A172 (cell line): ENCODE results near the gene ITPR1. TPM values are rescaled to one million over a fixed set of nuclear protein-coding genes. Genes with fewer than 3 reads are reported as not detected.

Experiments used
- DNase-seq: peaks from one replicate; pipeline ENCODE4 v3.0.0-alpha.2; 2015; ENCODE audit warnings: low spot score
- total RNA-seq: library from RNA; depleted of rRNA; stranded (reverse); fragments of >200 nt; shearing (Covaris generic); gene quantifications from 2 replicates; pipeline ENCODE4 v1.2.3, GENCODE V29; 2014

The ITPR1 gene
- total RNA-seq, 1 experiment from 2014 or later = 7.6 TPM

DNA sequence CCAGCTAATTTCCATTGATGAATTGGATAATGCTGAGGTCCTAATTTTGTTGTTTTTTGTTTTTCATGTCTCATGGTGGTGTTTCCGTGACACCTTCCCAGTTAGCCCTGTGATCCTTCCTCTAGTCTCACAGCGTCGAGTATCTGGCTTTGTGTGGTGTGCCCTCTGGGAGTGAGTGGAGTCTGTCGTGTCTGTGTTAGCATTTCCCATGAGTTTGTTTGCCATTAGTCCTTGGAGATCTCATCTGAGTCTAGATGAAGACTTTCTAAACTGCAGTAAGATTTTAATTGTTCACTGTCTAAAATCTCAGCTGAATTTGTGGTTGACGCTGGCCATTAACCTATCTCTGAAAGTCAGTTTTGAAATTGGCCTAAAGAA, 224.2 kb downstream of the ITPR1 start:
- DNase-seq = no peak

DNA sequence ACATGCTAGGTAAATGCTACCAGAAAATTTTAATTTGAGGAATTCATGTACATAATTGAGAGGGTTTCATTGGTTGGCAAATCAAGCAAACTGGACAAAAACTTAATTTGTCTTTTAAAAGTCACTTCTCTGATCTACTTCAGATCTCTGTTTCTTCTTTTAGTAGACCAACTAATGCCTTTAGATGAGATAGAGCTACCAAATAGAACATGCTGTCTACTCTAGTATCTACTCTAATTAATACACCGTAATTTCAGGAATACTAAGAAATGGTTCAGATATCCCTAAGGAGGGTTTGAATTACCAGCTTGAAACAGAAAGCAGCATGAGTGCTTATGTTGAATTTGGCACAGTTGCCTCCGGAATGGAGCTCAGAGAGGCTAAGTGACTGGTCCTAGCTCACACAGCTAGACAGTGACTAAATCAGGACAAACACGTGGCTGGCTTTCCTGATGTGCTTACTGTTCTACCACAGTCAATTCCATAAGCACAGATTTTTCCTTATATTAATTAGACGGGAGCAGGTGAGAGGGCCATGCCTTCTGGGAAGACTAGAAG, 225.1 kb downstream of the ITPR1 start:
- DNase-seq = no peak

DNA sequence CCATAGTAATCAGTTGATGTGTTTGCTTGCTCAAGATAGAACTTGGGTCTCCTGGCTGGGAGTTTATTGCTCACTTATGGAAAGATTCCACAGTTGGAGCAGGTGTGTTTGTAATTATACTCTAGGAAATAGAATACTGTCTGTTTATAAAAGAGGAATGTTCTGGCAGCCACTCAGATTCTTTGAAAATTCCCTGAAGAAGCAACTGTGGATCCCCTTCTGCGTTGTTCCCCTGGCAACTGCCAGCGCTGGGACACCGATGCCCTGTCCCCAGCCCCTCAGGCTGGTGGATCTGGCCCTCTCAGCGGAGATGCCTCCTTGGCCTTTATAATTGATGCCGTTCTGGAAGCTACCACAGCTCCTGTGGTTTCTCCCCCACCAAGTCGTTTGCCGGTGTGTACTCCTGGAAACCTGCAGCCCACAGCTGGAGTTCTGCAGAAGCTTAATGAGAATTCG, 225.9 kb downstream of the ITPR1 start:
- peak; percentile 32 for DNase-seq

DNA sequence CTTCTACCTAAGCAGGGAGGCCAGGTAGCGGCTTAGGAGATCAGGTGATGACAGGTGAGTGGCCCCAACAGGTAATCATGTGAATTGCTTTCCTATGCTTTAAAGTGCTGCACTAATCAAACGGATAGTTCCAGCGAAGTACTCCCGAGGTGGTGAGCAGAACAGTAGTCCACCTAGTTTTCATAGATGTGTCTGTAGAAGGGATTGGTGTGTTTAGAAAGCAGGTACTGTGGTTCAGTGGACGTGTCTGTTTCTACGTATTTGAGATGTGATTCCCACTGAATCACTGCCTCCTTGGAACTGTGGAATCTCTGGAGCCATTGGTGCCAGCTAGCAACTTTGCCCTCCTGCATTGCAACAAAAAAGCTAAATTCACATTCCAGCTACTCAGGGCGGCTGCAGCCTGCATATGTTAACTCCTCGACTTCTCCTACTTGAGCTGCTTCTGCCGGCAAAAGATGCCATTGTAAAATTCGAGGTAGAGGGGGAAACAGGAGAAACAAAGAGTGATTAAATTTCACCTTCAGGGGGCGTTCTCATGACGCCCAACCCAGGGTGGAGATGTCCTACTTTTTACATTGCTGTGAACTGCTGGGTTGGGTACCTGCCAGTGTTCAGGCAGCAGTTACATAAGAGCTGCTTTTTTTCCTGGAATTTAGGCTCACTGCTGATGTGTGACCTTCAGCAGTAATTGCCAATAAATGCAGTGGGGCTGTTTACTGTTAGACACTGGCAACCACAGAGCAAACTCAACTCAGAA, 227.3 kb downstream of the ITPR1 start:
- DNase-seq = peak; percentile 89

DNA sequence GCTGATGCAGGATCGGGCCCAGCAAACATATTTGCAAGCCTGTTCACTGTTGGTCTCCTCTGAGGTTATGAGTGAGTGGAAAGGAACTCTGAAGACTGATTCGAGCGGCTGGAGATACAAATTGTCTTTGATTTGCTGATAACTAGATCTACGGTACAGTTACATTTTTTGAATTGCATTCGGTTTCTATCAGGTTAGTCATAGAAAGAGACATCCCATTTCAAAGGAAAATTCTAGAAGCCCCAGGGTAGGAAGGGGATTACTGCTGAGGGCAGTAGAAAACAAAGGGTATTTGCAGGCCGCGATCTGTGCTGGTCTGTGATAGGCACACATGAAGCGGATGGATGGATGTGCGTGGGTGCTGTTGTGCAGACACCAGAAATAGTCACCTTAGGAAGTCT, 228.4 kb downstream of the ITPR1 start:
- peak; percentile 81 for DNase-seq

DNA sequence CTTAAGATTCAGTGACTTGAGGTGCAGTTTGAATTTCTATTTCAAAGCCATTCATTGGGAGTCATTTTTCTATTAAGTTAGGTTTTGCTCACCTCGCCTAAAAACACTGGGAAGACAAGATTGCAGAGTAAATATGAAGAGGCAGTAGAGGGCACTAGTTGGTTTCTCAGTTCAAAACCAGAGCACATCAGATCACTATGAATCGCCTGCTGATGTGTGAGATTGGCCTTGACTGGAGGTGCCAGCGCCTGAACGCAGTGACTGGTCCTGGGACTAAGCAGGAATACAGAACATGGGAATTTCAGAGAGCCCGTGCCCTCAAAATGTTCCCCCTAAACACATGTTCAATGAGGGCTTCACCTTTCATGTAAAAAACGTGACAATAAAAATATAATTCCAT, 229.0 kb downstream of the ITPR1 start:
- peak; percentile 91 for DNase-seq

DNA sequence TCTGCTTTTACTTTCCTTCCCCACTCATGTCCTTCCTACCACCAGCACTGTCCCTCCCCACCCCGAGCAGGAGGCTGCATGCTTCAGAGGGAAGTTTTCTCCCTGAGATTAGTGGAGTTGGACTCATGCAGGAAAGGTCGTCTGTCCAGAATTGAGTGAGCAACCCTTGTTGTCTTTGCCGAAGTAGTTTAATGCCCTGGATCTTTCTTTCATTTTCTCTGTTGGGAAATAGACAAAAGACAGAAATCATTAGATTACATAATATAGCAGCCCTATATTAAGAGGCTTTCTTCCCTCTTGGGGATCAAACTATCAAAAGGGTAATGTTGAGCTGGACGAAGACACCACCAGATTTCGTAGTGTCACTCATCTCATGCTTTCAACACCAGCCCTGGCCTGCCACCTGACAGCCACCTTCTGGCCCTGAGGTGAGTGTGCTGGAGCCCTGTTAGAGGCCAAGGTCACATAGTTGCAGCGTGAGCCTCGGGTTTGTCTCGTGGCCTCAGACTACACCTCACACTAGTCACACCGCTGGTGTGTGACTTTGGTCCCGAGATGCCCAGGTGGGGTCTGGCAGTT, 231.0 kb downstream of the ITPR1 start:
- DNase-seq = no peak

DNA sequence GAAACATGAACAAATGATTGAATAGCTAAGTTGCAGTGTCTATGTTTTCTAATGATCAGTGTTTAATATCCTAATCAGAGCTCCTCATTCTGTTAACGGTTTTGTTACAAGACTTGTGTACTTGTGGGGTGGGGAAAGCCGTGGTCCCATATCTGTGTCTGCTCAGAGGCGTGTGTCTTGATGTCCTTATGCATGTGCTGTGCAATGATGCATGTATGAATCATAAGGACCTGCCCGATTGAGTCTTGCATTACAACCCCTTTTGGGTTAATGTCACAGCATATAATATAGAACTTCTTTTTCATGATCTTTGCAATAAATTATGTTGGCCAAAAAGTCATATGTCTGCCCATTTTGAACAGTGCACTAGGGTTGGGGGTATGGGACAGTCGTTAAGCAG, 233.4 kb downstream of the ITPR1 start:
- no peak for DNase-seq

DNA sequence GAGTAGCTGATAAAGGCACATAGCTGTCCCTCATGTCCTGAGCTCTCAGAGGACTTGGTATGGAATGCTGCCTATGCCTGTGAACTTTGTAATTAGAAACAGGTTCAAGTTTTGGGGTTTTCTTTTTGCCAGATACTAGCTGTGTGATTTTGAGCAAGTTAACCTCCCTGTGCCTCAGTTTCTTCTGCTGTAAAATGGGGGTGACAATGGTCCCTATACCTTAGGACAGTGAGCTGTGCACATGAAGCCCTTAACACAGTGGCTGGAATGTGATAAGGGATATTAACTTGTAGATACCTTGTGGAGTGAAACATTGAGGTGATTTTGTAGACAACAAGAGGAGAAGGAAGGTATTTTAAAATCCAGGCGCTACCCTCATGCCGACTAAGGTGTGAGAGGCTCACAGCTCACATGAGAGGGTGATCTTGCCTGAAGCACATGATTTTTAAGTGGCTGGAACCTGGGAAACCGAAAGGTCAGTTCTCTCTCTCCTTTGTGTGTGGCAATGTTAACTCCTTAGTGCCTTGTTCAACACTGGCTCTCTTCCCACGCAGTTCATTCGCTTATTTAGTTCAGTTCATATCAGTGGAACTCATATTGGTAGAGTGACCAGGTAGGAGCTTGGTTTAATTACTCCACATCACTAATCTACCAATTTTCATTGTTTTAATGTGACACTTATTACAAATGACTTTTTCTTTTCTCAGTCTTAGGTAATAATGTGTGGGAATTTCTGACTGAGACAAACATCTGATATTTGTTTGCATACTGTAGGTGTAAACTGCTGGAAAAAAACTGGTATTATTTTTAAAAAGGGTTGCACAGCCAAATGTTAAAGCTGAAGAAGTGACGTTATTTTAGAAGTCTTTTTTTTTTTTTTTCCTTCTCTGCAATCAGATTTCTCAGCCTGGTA, 236.2 kb downstream of the ITPR1 start:
- DNase-seq = no peak

DNA sequence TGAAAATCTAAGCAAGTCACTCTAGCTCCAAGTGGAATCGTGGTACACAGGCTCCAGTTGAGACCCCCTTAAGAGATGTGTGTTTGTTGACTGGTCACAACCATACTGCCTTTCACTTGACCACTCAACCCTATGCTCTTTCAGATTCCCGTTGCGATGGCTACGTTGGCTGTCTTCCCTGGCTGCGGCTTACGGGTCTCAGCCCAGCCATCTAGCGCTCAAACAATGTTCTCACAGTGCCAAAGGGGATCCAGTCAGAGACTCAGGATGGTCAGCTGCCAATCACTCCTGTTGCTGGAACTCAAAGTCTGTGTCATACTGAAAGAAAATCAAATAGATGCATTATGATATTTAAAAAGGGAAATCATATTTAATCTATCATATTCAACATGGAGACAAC, 237.6 kb downstream of the ITPR1 start:
- no peak for DNase-seq

DNA sequence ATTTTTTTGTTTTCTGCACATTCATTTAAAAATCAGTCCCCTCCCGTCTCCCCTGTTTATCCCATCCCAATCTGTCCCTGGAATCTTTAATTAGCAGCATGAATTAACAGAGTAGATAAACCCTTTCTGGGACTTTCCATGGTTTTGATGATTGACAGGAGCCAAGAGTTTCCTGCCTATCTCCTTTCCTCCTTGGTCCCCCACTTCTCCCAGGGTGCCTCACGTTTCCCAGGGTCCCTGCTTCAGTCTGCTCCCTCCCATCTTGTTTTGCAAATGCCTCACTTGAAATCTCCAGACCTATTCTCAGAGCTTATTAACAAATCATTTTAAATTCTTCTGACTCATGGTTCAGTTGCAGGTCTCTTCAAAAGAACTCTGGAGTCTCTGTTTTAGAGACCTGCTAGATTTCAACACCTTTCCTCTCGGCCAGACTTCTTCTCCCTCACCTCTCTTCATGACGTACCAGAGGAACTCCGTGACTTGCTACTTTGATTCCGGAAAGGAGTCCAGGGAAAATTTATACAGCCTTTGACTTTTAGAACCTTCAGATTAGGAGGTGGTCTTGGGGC, 238.5 kb downstream of the ITPR1 start:
- no peak for DNase-seq

DNA sequence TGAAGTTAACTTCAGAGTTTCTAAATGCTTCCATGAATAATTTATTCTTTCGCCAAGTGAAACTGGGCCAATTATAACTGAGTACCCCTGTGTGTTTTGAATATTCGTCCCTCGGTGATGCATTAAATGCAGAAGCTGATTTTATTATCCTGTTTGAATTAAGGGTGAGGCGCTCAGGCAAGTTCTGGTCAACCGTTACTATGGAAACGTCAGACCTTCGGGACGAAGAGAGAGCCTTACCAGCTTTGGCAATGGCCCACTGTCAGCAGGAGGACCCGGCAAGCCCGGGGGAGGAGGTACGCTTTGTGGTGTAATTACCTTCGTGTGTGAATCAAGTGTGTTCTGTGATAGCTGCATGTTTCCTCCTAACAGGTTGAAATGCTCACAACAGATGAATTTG, 239.8 kb downstream of the ITPR1 start:
- no peak for DNase-seq

DNA sequence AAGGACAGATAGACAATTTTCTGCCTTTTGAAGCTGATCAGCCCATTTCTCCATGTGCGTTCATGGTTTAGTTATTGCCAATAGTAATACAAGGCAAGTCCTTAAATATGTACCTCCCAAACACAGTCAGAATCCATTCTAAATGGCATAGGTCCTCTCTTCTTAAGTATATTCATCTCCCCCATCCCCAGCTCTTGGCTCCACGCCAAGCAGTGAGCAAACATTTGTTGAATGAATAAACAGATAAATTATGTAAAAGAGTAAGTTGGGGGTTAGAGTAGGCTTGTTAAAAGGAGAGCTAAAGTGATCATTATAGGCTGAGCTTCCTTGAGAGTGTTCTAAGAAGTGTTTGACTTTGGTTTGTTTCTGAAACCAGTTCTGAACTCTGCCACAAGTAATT, 241.3 kb downstream of the ITPR1 start:
- no peak for DNase-seq

DNA sequence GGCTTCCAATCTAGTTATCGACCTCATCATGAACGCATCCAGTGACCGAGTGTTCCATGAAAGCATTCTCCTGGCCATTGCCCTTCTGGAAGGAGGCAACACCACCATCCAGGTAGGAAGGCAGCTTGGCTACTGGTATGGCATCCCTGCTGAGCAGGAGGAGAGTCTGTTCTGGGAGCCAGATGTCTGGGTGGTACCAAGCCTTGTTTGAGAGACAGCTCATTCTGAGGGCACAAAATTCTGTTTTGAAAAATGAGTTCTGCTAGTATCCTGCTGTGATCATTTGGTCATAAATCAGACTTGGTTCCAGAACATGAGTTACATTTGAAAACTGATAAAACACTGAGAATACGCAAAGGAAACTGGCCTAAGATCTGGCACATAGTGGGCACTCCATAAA, 242.1 kb downstream of the ITPR1 start:
- no peak for DNase-seq

DNA sequence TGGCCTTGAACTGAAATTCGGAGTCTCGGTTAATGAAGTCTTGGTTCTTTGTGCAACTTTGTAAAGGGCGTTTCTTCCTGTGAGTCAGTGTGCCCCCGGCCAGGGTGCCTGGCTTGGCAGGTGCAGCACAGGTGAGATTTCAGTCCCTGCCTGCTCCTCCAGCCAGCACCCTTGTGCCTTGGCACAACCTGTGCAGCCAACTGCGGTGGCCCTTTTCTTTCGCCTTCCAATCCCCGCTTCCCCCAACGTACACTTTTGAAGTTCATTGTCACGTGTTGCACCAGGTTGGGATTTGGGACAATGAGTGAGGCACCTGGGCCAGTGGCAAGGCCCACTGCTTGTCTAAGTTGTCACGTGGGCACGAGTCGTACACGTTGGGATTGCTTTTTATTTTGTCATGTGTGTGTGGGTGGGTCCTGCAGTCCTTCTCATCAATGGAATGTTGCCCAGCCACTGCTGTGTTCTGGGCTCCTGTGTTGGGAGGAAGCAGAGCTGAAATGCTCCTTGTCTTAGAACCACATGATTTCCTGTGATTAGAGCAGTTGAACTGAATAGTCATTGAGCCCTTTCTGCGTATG, 243.2 kb downstream of the ITPR1 start:
- peak; percentile 42 for DNase-seq

DNA sequence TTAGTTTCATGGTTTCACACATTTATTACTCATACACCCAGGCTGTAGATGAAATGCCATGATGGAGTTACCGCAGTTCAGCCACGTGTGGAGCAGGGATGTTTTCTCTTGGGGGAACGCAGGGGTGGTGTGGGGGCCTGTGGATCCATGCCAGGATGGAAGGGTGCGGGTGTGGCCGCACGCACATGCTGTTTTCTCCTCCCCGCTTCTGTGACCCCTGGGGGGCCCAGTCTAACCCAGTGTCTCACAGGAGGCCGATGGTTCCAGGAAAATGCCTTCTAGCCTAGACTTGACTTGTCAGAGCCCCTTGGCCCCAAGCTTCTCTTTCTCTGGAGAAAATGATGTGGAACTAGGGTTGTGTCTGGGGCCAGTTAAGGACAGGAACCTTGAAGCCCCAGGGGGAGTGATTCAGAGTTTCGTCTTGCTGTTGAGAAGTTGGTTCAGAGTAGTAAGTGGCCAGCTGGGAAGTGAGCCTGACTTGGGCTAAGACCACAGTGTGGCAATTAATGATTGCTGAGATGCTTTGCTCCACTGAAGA, 245.7 kb downstream of the ITPR1 start:
- DNase-seq = no peak

DNA sequence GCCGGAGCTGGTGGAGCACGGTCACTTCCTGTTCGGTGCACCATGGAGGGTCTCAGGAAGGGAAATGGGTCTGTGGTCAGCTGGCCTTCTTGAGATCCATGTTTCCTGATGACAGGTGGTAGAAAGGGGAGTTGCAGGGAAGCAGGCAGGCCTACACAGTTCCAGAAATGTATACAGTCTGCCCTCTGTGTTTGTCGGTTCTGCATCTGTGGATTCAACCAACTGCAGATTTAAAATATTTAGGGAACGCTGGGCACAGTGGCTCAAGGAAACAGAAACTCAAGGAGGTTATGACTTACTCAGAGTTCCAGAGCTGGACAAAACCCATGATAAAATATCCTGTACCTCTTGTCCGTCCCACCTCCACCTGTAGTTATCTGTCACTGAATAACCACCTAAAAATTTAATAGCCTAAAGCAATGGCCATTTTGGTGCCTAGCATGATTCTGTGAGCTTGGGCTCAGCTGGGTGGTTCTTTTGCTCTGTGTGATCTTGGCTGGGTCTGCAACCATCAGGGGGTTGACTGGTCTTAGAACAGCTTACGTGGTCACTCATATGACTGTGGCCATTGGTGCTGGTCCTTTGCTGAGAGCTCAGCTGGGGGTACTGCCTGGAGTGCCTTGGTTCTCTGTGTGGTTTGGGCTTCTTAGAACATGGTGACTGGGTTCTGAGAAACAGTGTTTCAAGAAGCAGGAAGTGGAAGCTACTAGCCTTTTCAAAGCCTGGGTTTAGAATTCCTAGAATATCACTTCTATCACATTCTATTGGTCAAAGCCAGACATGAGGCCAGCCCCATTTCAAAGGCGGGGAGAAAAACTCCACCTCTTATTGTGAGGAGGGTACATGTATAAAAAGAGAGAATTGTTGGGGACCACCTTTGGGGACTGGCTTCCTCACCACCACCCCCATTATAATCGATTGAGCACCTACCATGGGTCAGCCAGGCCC, 246.4 kb downstream of the ITPR1 start:
- no peak for DNase-seq

DNA sequence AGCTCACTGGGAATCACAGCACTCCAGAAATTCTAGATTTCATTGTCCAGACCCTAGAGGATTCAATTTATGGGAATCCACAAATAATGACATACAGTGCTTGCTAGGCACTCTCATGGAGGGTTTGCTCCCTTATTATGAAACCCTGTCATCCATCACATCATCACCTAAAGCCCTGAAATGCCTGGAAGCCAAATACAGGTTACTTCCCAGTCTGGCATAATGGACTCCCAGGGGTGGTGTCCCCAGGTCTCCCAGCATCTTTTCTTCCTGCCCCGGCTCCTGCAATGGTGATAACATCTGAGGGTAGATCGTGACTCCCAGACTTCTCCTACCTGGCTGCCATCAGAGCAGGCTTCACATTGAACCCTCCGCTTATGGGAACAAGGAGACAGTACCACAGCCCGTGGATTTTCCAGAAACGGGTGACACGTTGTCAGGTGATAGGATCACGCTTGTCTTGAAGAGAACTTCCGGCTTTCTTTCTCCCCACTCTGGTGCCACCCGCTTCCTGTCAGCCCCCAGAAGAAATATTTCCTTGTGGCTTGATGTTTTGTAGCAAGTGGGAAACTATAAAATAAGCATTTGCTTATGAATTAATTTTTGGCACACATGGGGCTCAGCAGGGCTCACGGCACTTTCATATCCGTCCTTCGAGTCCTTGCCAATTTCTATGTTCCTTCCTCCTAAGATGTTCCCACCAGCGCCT, 247.4 kb downstream of the ITPR1 start:
- DNase-seq = no peak

DNA sequence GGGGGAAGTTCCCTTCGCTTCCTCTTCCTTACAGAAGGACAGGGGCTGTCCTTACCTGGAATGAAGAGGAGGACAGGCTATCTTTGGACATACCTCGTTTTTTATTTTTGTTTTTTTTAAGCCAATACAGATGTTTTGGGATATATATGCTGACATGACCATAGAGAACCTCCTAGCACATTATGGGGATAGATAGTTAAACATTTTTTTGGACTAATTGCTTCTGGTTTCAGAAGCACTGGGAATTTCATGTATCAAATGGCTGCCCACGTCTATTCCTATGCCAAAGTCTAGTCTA, 247.9 kb downstream of the ITPR1 start:
- no peak for DNase-seq
